ENCODE results near the gene PALD1.

DNA sequence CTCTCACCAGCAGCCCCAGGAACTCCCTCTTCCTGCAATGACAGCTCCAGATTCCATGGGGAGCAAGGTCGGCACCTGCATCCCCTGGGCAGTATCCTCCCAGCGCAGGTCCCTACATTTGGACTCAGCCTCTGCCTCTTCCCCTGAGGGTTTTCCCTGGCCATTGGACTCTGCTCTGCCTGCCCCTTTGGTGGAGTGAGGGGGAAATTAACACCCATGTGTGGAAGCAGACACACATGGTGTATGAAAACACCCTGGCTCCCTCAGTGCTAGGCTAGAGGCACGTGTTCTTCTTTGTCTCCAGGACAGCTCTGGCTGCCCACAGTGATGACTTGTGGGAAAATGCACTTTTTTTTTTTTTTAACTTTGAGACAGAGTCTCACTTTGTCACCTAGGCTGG is 115.6 kb downstream of the PALD1 start:
- TF ChIP-seq RFX5 (IDR thresholded peaks at IDR 0.05; ENCODE audit: low read length) (no peak), SIN3A (IDR thresholded peaks at IDR 0.05; ENCODE audit: borderline replicate concordance, low read depth, low read length) (no peak), NFIC (IDR thresholded peaks at IDR 0.05; ENCODE audit: borderline replicate concordance) (no peak), RAD21 (IDR thresholded peaks at IDR 0.05; ENCODE audit: low read length) (no peak), TEAD4 (IDR thresholded peaks at IDR 0.05; ENCODE audit: borderline replicate concordance, insufficient read depth) (no peak), FOXM1 (IDR thresholded peaks at IDR 0.05; ENCODE audit: low read depth) (no peak)
- TF ChIP-seq, protein P1, sequence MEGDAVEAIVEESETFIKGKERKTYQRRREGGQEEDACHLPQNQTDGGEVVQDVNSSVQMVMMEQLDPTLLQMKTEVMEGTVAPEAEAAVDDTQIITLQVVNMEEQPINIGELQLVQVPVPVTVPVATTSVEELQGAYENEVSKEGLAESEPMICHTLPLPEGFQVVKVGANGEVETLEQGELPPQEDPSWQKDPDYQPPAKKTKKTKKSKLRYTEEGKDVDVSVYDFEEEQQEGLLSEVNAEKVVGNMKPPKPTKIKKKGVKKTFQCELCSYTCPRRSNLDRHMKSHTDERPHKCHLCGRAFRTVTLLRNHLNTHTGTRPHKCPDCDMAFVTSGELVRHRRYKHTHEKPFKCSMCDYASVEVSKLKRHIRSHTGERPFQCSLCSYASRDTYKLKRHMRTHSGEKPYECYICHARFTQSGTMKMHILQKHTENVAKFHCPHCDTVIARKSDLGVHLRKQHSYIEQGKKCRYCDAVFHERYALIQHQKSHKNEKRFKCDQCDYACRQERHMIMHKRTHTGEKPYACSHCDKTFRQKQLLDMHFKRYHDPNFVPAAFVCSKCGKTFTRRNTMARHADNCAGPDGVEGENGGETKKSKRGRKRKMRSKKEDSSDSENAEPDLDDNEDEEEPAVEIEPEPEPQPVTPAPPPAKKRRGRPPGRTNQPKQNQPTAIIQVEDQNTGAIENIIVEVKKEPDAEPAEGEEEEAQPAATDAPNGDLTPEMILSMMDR (IDR thresholded peaks at IDR 0.05), result no peak
- TF ChIP-seq, protein P2, sequence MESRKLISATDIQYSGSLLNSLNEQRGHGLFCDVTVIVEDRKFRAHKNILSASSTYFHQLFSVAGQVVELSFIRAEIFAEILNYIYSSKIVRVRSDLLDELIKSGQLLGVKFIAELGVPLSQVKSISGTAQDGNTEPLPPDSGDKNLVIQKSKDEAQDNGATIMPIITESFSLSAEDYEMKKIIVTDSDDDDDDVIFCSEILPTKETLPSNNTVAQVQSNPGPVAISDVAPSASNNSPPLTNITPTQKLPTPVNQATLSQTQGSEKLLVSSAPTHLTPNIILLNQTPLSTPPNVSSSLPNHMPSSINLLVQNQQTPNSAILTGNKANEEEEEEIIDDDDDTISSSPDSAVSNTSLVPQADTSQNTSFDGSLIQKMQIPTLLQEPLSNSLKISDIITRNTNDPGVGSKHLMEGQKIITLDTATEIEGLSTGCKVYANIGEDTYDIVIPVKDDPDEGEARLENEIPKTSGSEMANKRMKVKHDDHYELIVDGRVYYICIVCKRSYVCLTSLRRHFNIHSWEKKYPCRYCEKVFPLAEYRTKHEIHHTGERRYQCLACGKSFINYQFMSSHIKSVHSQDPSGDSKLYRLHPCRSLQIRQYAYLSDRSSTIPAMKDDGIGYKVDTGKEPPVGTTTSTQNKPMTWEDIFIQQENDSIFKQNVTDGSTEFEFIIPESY (IDR thresholded peaks at IDR 0.05; ENCODE audit: borderline replicate concordance, low read depth), result no peak

Data from SK-N-SH (cell line).